WTC11 (cell line): ENCODE results near the gene CMC2. TPM values are rescaled to one million over a fixed set of nuclear protein-coding genes. Genes with fewer than 3 reads are reported as not detected.

Experiments
- ESRRA ChIP-seq: sonication (generic); formaldehyde crosslinking; IDR thresholded peaks from 2 replicates; pipeline ENCODE4 v1.8.1; 2022; ENCODE audit warnings: mild to moderate bottlenecking, missing genetic modification reagents, borderline replicate concordance
- ETV6 ChIP-seq: sonication (generic); formaldehyde crosslinking; IDR thresholded peaks from 2 replicates; pipeline ENCODE4 v1.8.1; 2022; ENCODE audit warnings: mild to moderate bottlenecking, missing genetic modification reagents
- FOXK1 ChIP-seq: sonication (generic); formaldehyde crosslinking; IDR thresholded peaks from 2 replicates; pipeline ENCODE4 v1.8.0; 2022; ENCODE audit warnings: mild to moderate bottlenecking, moderate library complexity, missing genetic modification reagents
- GRHL2 ChIP-seq: fragments of 250-450 bp; sonication (Bioruptor Pico); IDR thresholded peaks from 2 replicates; pipeline ENCODE4 v1.8.0; 2022; ENCODE audit warnings: mild to moderate bottlenecking, moderate library complexity; ENCODE audit not compliant: insufficient replicate concordance, severe bottlenecking
- GTF2I ChIP-seq: fragments of 250-450 bp; sonication (Bioruptor Pico); conservative IDR thresholded peaks from 2 replicates; pipeline ENCODE4 v1.4.0; 2021; ENCODE audit warnings: mild to moderate bottlenecking
- NFYB ChIP-seq: sonication (generic); formaldehyde crosslinking; conservative IDR thresholded peaks from 2 replicates; pipeline ENCODE4 v1.8.0; 2022; ENCODE audit warnings: low read depth, missing genetic modification reagents
- NR2C2 ChIP-seq: sonication (generic); formaldehyde crosslinking; IDR thresholded peaks from 2 replicates; pipeline ENCODE4 v1.8.0; 2022; ENCODE audit warnings: mild to moderate bottlenecking, missing genetic modification reagents
- NR3C1 ChIP-seq: sonication (generic); formaldehyde crosslinking; conservative IDR thresholded peaks from 2 replicates; pipeline ENCODE4 v1.8.1; 2023; ENCODE audit warnings: low read depth, mild to moderate bottlenecking, missing genetic modification reagents
- OVOL2 ChIP-seq: fragments of 250-450 bp; sonication (Bioruptor Pico); IDR thresholded peaks from 2 replicates; pipeline ENCODE4 v1.9.0; 2021; ENCODE audit warnings: mild to moderate bottlenecking, borderline replicate concordance
- RELA ChIP-seq: sonication (generic); formaldehyde crosslinking; IDR thresholded peaks from 2 replicates; pipeline ENCODE4 v1.8.1; 2022; ENCODE audit warnings: missing genetic modification reagents, mild to moderate bottlenecking, borderline replicate concordance
- SMAD3 ChIP-seq: sonication (generic); formaldehyde crosslinking; IDR thresholded peaks from 2 replicates; pipeline ENCODE4 v1.8.0; 2022; ENCODE audit warnings: missing genetic modification reagents, mild to moderate bottlenecking, borderline replicate concordance
- SP1 ChIP-seq: sonication (generic); formaldehyde crosslinking; conservative IDR thresholded peaks from 2 replicates; pipeline ENCODE4 v1.8.1; 2022; ENCODE audit warnings: missing genetic modification reagents
- TCF7 ChIP-seq: sonication (generic); formaldehyde crosslinking; IDR thresholded peaks from 2 replicates; pipeline ENCODE4 v1.8.0; 2022; ENCODE audit warnings: mild to moderate bottlenecking, low read depth, missing genetic modification reagents, moderate library complexity
- ZNF138 ChIP-seq: sonication (generic); formaldehyde crosslinking; conservative IDR thresholded peaks from 2 replicates; pipeline ENCODE4 v1.8.1; 2022; ENCODE audit warnings: mild to moderate bottlenecking, moderate library complexity, missing genetic modification reagents
- ZNF232 ChIP-seq: sonication (generic); formaldehyde crosslinking; IDR thresholded peaks from 2 replicates; pipeline ENCODE4 v1.8.0; 2022; ENCODE audit warnings: mild to moderate bottlenecking, missing genetic modification reagents
- ZNF317 ChIP-seq: sonication (generic); formaldehyde crosslinking; IDR thresholded peaks from 2 replicates; pipeline ENCODE4 v1.8.1; 2023; ENCODE audit warnings: low read depth, mild to moderate bottlenecking, moderate library complexity, missing genetic modification reagents, borderline replicate concordance
- ZNF671 ChIP-seq: fragments of 250-450 bp; sonication (Bioruptor Pico); IDR thresholded peaks from 2 replicates; pipeline ENCODE4 v1.8.0; 2021; ENCODE audit warnings: mild to moderate bottlenecking
- total RNA-seq: library from RNA; stranded (reverse); gene quantifications from 3 replicates; pipeline ENCODE4 v1.2.3, GENCODE V29; 2021
- TF ChIP-seq, protein P1 (sequence below): fragments of 250-450 bp; sonication (Bioruptor Pico); IDR thresholded peaks from 2 replicates; pipeline ENCODE4 v1.8.0; 2021; ENCODE audit warnings: mild to moderate bottlenecking
- TF ChIP-seq, protein P2 (sequence below): sonication (generic); formaldehyde crosslinking; IDR thresholded peaks from 2 replicates; pipeline ENCODE4 v1.8.1; 2023; ENCODE audit warnings: mild to moderate bottlenecking, missing genetic modification reagents, borderline replicate concordance
- TF ChIP-seq, protein P3 (sequence below): sonication (generic); formaldehyde crosslinking; IDR thresholded peaks from 2 replicates; pipeline ENCODE4 v1.8.1; 2022; ENCODE audit warnings: mild to moderate bottlenecking, missing genetic modification reagents, moderate library complexity, borderline replicate concordance
- TF ChIP-seq, protein P4 (sequence below): sonication (generic); formaldehyde crosslinking; IDR thresholded peaks from 2 replicates; pipeline ENCODE4 v1.8.0; 2022; ENCODE audit warnings: mild to moderate bottlenecking, missing genetic modification reagents
- TF ChIP-seq, protein P5 (sequence below): sonication (generic); formaldehyde crosslinking; conservative IDR thresholded peaks from 2 replicates; pipeline ENCODE4 v1.8.1; 2023; ENCODE audit warnings: mild to moderate bottlenecking, low read depth, missing genetic modification reagents, moderate library complexity
- TF ChIP-seq, protein P6 (sequence below): fragments of 250-450 bp; sonication (Bioruptor Pico); IDR thresholded peaks from 2 replicates; pipeline ENCODE4 v2.1.2; 2022; ENCODE audit warnings: mild to moderate bottlenecking, moderate library complexity
- TF ChIP-seq, protein P7 (sequence below): fragments of 250-450 bp; sonication (Bioruptor Pico); IDR thresholded peaks from 2 replicates; pipeline ENCODE4 v1.9.0; 2021; ENCODE audit warnings: mild to moderate bottlenecking

The CMC2 gene
- total RNA-seq, 1 experiment from 2014 or later, result 78.9 TPM

DNA sequence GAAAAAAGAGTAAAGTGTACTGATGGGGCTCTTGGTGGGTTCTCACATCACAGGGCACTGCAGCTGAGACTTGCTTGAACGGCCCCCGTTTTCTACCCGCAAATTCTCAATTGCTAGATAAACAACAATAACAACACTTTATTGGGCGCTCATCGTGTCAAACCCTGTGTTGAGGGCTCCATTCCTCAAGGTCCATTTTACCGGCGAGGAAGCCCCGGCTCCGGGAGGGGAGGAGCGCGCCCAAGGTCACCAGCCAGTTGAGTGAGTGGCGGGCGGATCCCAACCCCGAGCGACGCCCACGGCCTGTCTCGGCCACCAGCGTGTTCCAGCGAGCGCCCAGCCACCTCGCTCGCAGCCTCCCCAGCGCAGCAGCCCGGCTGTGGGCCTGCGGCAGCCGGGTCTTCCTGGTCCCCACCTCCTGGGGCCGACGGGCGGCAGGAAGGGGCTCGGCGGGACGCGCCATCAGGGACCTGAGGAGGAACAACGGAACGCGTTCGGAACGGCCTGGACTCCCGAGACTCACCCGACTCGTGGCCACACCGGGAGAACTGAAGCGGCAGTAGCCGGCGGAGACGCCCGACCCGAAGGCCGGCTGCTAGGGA is 373 bp downstream of the CMC2 start (continued):
- TF ChIP-seq ZNF671 (CRISPR knock-in tag) (no peak), SMAD3 (CRISPR knock-in tag) (0 out of 2 replicates have a peak, but pooled peaks have one; percentile 48), ZNF138 (CRISPR knock-in tag) (no peak), FOXK1 (CRISPR knock-in tag) (no peak), ZNF317 (CRISPR knock-in tag) (no peak), GRHL2 (CRISPR knock-in tag) (no peak), GTF2I (CRISPR knock-in tag) (no peak), NFYB (CRISPR knock-in tag) (no peak), NR3C1 (CRISPR knock-in tag) (no peak), NR2C2 (CRISPR knock-in tag) (no peak), ESRRA (CRISPR knock-in tag) (peak; percentile 37; the same call in 1 of the 2 replicates), TCF7 (CRISPR knock-in tag) (no peak), SP1 (CRISPR knock-in tag) (no peak), OVOL2 (CRISPR knock-in tag) (no peak), ZNF232 (CRISPR knock-in tag) (no peak), RELA (CRISPR knock-in tag) (0 out of 2 replicates have a peak, but pooled peaks have one; percentile 32), ETV6 (no peak; the same call in 1 of the 2 replicates)
- TF ChIP-seq, protein P1, sequence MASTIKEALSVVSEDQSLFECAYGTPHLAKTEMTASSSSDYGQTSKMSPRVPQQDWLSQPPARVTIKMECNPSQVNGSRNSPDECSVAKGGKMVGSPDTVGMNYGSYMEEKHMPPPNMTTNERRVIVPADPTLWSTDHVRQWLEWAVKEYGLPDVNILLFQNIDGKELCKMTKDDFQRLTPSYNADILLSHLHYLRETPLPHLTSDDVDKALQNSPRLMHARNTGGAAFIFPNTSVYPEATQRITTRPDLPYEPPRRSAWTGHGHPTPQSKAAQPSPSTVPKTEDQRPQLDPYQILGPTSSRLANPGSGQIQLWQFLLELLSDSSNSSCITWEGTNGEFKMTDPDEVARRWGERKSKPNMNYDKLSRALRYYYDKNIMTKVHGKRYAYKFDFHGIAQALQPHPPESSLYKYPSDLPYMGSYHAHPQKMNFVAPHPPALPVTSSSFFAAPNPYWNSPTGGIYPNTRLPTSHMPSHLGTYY, result no peak
- TF ChIP-seq, protein P2, sequence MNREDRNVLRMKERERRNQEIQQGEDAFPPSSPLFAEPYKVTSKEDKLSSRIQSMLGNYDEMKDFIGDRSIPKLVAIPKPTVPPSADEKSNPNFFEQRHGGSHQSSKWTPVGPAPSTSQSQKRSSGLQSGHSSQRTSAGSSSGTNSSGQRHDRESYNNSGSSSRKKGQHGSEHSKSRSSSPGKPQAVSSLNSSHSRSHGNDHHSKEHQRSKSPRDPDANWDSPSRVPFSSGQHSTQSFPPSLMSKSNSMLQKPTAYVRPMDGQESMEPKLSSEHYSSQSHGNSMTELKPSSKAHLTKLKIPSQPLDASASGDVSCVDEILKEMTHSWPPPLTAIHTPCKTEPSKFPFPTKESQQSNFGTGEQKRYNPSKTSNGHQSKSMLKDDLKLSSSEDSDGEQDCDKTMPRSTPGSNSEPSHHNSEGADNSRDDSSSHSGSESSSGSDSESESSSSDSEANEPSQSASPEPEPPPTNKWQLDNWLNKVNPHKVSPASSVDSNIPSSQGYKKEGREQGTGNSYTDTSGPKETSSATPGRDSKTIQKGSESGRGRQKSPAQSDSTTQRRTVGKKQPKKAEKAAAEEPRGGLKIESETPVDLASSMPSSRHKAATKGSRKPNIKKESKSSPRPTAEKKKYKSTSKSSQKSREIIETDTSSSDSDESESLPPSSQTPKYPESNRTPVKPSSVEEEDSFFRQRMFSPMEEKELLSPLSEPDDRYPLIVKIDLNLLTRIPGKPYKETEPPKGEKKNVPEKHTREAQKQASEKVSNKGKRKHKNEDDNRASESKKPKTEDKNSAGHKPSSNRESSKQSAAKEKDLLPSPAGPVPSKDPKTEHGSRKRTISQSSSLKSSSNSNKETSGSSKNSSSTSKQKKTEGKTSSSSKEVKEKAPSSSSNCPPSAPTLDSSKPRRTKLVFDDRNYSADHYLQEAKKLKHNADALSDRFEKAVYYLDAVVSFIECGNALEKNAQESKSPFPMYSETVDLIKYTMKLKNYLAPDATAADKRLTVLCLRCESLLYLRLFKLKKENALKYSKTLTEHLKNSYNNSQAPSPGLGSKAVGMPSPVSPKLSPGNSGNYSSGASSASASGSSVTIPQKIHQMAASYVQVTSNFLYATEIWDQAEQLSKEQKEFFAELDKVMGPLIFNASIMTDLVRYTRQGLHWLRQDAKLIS (CRISPR knock-in tag), result no peak
- TF ChIP-seq, protein P3, sequence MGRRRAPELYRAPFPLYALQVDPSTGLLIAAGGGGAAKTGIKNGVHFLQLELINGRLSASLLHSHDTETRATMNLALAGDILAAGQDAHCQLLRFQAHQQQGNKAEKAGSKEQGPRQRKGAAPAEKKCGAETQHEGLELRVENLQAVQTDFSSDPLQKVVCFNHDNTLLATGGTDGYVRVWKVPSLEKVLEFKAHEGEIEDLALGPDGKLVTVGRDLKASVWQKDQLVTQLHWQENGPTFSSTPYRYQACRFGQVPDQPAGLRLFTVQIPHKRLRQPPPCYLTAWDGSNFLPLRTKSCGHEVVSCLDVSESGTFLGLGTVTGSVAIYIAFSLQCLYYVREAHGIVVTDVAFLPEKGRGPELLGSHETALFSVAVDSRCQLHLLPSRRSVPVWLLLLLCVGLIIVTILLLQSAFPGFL (CRISPR knock-in tag), result peak; percentile 21; the same call in 1 of the 2 replicates
- TF ChIP-seq, protein P4, sequence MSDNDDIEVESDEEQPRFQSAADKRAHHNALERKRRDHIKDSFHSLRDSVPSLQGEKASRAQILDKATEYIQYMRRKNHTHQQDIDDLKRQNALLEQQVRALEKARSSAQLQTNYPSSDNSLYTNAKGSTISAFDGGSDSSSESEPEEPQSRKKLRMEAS, result no peak
- TF ChIP-seq, protein P5, sequence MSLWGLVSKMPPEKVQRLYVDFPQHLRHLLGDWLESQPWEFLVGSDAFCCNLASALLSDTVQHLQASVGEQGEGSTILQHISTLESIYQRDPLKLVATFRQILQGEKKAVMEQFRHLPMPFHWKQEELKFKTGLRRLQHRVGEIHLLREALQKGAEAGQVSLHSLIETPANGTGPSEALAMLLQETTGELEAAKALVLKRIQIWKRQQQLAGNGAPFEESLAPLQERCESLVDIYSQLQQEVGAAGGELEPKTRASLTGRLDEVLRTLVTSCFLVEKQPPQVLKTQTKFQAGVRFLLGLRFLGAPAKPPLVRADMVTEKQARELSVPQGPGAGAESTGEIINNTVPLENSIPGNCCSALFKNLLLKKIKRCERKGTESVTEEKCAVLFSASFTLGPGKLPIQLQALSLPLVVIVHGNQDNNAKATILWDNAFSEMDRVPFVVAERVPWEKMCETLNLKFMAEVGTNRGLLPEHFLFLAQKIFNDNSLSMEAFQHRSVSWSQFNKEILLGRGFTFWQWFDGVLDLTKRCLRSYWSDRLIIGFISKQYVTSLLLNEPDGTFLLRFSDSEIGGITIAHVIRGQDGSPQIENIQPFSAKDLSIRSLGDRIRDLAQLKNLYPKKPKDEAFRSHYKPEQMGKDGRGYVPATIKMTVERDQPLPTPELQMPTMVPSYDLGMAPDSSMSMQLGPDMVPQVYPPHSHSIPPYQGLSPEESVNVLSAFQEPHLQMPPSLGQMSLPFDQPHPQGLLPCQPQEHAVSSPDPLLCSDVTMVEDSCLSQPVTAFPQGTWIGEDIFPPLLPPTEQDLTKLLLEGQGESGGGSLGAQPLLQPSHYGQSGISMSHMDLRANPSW (CRISPR knock-in tag), result no peak
- TF ChIP-seq, protein P6, sequence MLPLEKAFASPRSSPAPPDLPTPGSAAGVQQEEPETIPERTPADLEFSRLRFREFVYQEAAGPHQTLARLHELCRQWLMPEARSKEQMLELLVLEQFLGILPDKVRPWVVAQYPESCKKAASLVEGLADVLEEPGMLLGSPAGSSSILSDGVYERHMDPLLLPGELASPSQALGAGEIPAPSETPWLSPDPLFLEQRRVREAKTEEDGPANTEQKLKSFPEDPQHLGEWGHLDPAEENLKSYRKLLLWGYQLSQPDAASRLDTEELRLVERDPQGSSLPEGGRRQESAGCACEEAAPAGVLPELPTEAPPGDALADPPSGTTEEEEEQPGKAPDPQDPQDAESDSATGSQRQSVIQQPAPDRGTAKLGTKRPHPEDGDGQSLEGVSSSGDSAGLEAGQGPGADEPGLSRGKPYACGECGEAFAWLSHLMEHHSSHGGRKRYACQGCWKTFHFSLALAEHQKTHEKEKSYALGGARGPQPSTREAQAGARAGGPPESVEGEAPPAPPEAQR (CRISPR knock-in tag), result no peak
- TF ChIP-seq, protein P7, sequence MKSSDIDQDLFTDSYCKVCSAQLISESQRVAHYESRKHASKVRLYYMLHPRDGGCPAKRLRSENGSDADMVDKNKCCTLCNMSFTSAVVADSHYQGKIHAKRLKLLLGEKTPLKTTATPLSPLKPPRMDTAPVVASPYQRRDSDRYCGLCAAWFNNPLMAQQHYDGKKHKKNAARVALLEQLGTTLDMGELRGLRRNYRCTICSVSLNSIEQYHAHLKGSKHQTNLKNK, result no peak
